Nephron progenitor cell (in vitro differentiated cells): ENCODE data around the gene TNIP1.

ENCODE experiments used
- DNase-seq: peaks from one replicate; pipeline ENCODE4 v3.0.0; 2021
- H3K27ac Mint-ChIP-seq: 2 replicates; pipeline ENCODE4 v1.8.0; 2021; ENCODE audit warnings: mild to moderate bottlenecking, moderate library complexity, mixed read lengths
- H3K27me3 Mint-ChIP-seq: 2 replicates; pipeline ENCODE4 v1.8.0; 2021; ENCODE audit warnings: mild to moderate bottlenecking, low read depth, mixed read lengths; ENCODE audit not compliant: poor library complexity
- H3K36me3 Mint-ChIP-seq: 2 replicates; pipeline ENCODE4 v1.8.0; 2021; ENCODE audit warnings: low read depth, mixed read lengths
- H3K4me1 Mint-ChIP-seq: 2 replicates; pipeline ENCODE4 v1.8.0; 2021; ENCODE audit warnings: mixed read lengths
- H3K4me3 Mint-ChIP-seq: 2 replicates; pipeline ENCODE4 v1.8.0; 2021; ENCODE audit warnings: mild to moderate bottlenecking, moderate library complexity, mixed read lengths
- H3K9me3 Mint-ChIP-seq: 2 replicates; pipeline ENCODE4 v1.8.0; 2021; ENCODE audit warnings: mild to moderate bottlenecking, moderate library complexity, mixed read lengths
- CTCF ChIP-seq: fragments of 200-600 bp; sonication (generic); IDR thresholded peaks from 2 replicates; pipeline ENCODE4 v1.5.0; 2021; ENCODE audit warnings: antibody characterized with exemption

TNIP1 gene

DNA sequence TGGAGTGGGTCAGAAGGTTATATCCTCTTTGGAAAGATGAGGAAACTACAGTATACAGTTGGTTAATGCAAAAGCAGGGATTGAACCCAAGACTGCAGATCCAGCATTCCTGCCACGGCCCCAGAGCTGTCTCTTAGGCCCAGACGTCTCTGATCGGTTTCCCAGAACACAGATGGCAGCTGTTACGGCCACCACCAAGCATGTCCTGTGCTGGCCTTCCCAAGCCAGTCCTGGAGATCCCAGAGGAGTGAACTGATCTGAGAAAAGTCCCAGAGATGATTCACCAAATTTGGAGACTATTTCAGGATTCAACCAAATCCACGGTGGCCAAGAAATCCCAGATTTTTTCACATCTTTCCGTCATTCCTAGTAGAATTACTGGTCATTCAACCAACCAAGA is 20.1 kb downstream of the TNIP1 start:
- Mint-ChIP-seq H3K27ac (no peak overlapping the region), H3K9me3 (no peaks in the 10 kb centered on the region), H3K4me3 (no peak overlapping the region), H3K27me3 (peaks cover 3% of the 10 kb centered on the region), H3K4me1 (peaks cover 2% of the 10 kb centered on the region), H3K36me3 (peaks cover 34% of the 10 kb centered on the region)
- TF ChIP-seq CTCF: no peak
- no peak for DNase-seq

- Mint-ChIP-seq H3K4me1 (no peaks in the 10 kb centered on the region), H3K4me3 (no peak overlapping the region), H3K27ac (no peak overlapping the region), H3K9me3 (no peaks in the 10 kb centered on the region), H3K36me3 (peaks cover 39% of the 10 kb centered on the region), H3K27me3 (peaks cover 3% of the 10 kb centered on the region)
- no peak for TF ChIP-seq CTCF
- no peak for DNase-seq
Observed at GRCh38 chr5:151058891-151059489, 21.8 kb downstream of the TNIP1 start.

DNA sequence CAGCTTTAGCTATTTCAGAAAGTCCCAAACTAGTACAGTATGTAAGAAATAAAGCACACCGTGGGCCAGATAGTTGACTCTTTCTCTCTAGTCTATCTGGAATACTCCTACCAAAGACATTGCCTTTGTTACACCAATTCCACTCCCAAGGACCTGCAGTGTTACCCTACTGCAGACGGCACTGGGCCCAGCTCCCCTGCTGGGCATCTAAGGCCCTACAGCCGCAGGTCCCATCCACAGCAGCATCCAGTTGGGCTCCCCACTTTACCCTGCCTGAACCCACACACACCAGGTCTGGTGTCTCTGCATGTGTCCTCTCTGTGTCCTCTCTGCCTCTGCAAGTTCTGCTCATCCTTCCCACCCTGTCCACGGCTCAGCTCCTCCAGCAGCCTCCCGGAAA is 22.5 kb downstream of the TNIP1 start:
- peaks cover 3% of the 10 kb centered on the region for H3K27me3 Mint-ChIP-seq
- no peak overlapping the region for H3K4me3 Mint-ChIP-seq
- no peaks in the 10 kb centered on the region for H3K4me1 Mint-ChIP-seq
- no peak for DNase-seq
- TF ChIP-seq CTCF: no peak
- H3K36me3 Mint-ChIP-seq: peaks cover 37% of the 10 kb centered on the region
- H3K27ac Mint-ChIP-seq: no peak overlapping the region
- H3K9me3 Mint-ChIP-seq: no peaks in the 10 kb centered on the region

DNA sequence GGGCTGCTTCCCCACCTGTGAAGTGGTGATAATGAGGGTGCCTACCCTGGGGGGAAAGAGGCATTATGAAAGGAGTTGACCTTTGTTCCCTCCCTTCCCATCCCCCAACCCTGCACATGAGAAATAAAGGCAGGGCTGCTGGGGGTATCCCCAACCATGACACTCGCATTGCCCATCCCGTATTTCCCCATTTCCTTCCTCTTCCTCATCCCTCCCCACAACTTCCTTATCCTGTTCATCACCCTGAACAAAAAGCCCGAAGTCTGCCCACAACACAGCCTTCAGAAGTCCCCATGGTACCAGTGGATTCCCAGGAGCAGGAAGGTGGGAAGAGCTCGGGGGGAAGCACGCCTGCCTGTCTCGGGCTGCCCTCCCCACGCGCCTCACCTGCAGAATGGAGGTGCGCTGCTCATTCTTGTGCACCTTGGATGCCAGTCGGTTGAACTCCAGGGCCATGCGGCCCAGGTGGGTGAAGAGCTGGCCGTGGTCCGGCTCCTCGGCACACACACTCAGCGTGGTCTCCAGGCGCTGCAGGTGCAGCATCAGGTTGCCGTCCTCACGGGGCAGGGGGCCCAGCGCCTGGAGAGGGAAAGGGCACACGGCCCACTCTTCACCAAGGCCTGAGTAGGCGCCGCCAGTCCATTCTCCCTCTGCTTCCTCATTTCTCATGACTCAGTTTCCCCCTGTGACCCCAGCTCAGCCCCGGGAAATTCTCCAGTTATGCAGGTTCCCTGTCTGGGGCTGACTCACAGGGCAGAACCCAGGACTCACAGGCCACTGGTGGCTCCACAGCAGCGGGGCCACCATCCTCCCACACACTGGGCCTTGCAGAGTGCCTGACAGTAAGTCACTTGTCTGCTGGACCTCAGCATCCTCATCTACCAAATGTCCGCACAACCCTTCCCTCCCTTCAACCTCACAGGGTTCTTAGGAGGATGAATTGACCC is 24.2 kb downstream of the TNIP1 start:
- peaks cover 3% of the 10 kb centered on the region for H3K4me1 Mint-ChIP-seq
- no peak for TF ChIP-seq CTCF
- peaks cover 3% of the 10 kb centered on the region for H3K27me3 Mint-ChIP-seq
- no peak for DNase-seq
- no peak overlapping the region for H3K4me3 Mint-ChIP-seq
- H3K36me3 Mint-ChIP-seq: peaks cover 29% of the 10 kb centered on the region
- H3K27ac Mint-ChIP-seq: no peak overlapping the region
- no peaks in the 10 kb centered on the region for H3K9me3 Mint-ChIP-seq

DNA sequence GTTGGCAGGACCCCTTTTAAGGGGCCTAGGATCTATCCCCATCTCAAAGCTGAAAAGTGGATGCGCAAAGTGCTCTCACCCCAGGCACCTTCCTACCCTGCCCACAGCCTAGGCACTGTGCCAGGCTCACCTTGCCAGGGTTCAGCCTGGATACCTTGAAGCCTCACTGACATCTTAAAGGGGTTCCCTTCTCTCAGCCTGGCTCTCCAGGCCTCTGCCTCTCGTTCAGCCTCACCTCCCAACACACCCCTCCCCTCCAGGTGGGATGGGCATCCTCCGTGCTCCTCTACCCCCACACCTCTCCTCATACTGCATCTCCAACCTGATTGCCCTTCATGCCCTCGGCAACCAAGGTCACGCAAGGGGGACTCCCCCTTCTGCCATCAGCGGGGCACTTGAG is 25.5 kb downstream of the TNIP1 start:
- DNase-seq: no peak
- Mint-ChIP-seq H3K27ac (no peak overlapping the region), H3K36me3 (peaks cover 29% of the 10 kb centered on the region), H3K9me3 (no peaks in the 10 kb centered on the region), H3K27me3 (peaks cover 3% of the 10 kb centered on the region), H3K4me1 (peaks cover 5% of the 10 kb centered on the region), H3K4me3 (no peak overlapping the region)
- no peak for TF ChIP-seq CTCF
